HepG2 (cell line): ENCODE results near the gene DBNDD1. TPM values are rescaled to one million over a fixed set of nuclear protein-coding genes. Genes with fewer than 3 reads are reported as not detected.
A peak's percentile ranks its signal among the peaks of the same experiment; 100 is the strongest.

Source experiments
- ATAC-seq: fragments of 200-7000 bp; cut with Tn5 transposase; 3 replicates; pipeline ENCODE4 v1.9.1; 2020; ENCODE audit warnings: mild to moderate bottlenecking, moderate library complexity
- BruUV-seq: library from RNA; stranded (reverse); fragments of 400-500 nt; replicated peaks from 2 replicates; lab custom pipeline; 2021; lab: Mats Ljungman, UMichigan
- CTCF ChIA-PET: fragments of 300-600 bp; formaldehyde crosslinking; extraction: SDS; loops from one replicate; lab custom pipeline; 2021; ENCODE audit warnings: low total read pairs, inconsistent platforms, low intra/inter-chr PET ratio; lab: Yijun Ruan, JAX
- POLR2A ChIA-PET: fragments of 350-600 bp; sonication (Branson Sonifier 250); formaldehyde crosslinking; loops from one replicate; lab custom pipeline; 2020; ENCODE audit warnings: antibody characterized with exemption, inconsistent platforms; lab: Yijun Ruan, JAX
- DNase-seq: peaks from one replicate; pipeline ENCODE4 v3.0.0-alpha.2; 2015; ENCODE audit warnings: low spot score
- FAIRE-seq: peaks from 3 replicates; lab custom pipeline; 2011; peaks lifted over from hg19 to GRCh38; lab: Jason Lieb, UNC
- H2AFZ ChIP-seq: one replicate; pipeline ENCODE4 v1.6.1; 2011; ENCODE audit warnings: low read length, inconsistent platforms
- H3K27ac ChIP-seq: fragments of 300-600 bp; 3 replicates; pipeline ENCODE4 v1.8.0; 2011; ENCODE audit warnings: mixed run types, mild to moderate bottlenecking, mixed read lengths, low read length, inconsistent platforms; ENCODE audit not compliant: insufficient read depth; ENCODE audit errors: extremely low read length
- H3K27me3 ChIP-seq, 2 experiments: fragments of 200-600 bp in 1 of 2; 2 replicates in 1 of 2; 3 replicates in 1 of 2; pipeline versions ENCODE4 v1.6.0 to v1.8.0; 2011; ENCODE audit warnings: low read length in 2 of 2, mild to moderate bottlenecking in 2 of 2, moderate library complexity in 2 of 2, inconsistent platforms in 1 of 2; ENCODE audit not compliant: insufficient read depth in 2 of 2, control insufficient read depth in 1 of 2
- H3K36me3 ChIP-seq, 2 experiments: fragments of 200-600 bp in 1 of 2; replicated peaks in 1 of 2; 2 replicates in 1 of 2; 3 replicates in 1 of 2; pipeline versions ENCODE4 v1.5.1 to v1.8.0; 2011; ENCODE audit warnings: low read length in 2 of 2, inconsistent platforms in 1 of 2; ENCODE audit not compliant: insufficient read depth in 2 of 2, control insufficient read depth in 1 of 2
- H3K4me1 ChIP-seq: 2 replicates; pipeline ENCODE4 v1.5.1; 2012; ENCODE audit warnings: low read length, inconsistent platforms; ENCODE audit not compliant: insufficient read depth
- H3K4me2 ChIP-seq: 2 replicates; pipeline ENCODE4 v1.6.0; 2011; ENCODE audit warnings: low read depth, low read length, inconsistent platforms
- H3K4me3 ChIP-seq, 3 experiments: fragments of 200-600 bp in 1 of 3; sonication (generic), shearing (Covaris generic) in 1 of 3; replicated peaks in 1 of 3; 2 replicates each; pipeline ENCODE4 v1.5.1; 2011 to 2016; ENCODE audit warnings: low read length in 3 of 3, inconsistent platforms in 2 of 3, low read depth in 2 of 3, mild to moderate bottlenecking in 2 of 3, control low read depth in 1 of 3, mixed read lengths in 1 of 3; ENCODE audit not compliant: insufficient read depth in 1 of 3
- H3K79me2 ChIP-seq: one replicate; pipeline ENCODE4 v1.6.1; 2011; ENCODE audit warnings: low read length, inconsistent platforms; ENCODE audit not compliant: insufficient read depth
- H3K9ac ChIP-seq: 2 replicates; pipeline ENCODE4 v1.6.0; 2011; ENCODE audit warnings: mild to moderate bottlenecking, low read depth, low read length, inconsistent platforms; ENCODE audit not compliant: insufficient read depth
- H3K9me3 ChIP-seq: 2 replicates; pipeline ENCODE4 v1.5.1; 2012; ENCODE audit warnings: mild to moderate bottlenecking, low read length
- H4K20me1 ChIP-seq: 2 replicates; pipeline ENCODE4 v1.6.0; 2011; ENCODE audit warnings: inconsistent platforms, mild to moderate bottlenecking, low read length, moderate library complexity; ENCODE audit not compliant: insufficient read depth
- AGO2 ChIP-seq: fragments of 200-400 bp; formaldehyde crosslinking; optimal IDR thresholded peaks from 2 replicates; pipeline ENCODE3; 2017; ENCODE audit warnings: mild to moderate bottlenecking, low read depth, low read length, moderate library complexity
- MTF2 ChIP-seq: sonication (generic); formaldehyde crosslinking; IDR thresholded peaks from 2 replicates; pipeline ENCODE4 v1.5.0; 2020; ENCODE audit warnings: missing genetic modification reagents, borderline replicate concordance
- RBFOX2 ChIP-seq: fragments of 200-400 bp; formaldehyde crosslinking; IDR thresholded peaks from 2 replicates; pipeline ENCODE4 v1.6.1; 2017; ENCODE audit warnings: low read depth, mild to moderate bottlenecking, low read length
- WGBS: methylation state at CpG from one replicate; pipeline ENCODE4 v1.1.6; 2017; ENCODE audit warnings: low lambda C conversion rate; 5-methylcytosine and 5-hydroxymethylcytosine counted together
- in situ Hi-C: cut with HindIII; loops from 2 replicates; pipeline ENCODE4 v1.10.0; 2017; ENCODE audit warnings: low pct_unique_long_range_greater_than_20kb; ENCODE audit not compliant: extremely low pct_ligation_motif_present
- intact Hi-C: fragments of 100-400 bp; cut with micrococcal nuclease; formaldehyde crosslinking; loops from one replicate; pipeline ENCODE4 v1.10.0; 2022; ENCODE audit not compliant: unreplicated experiment
- polyA plus RNA-seq, 8 experiments: library from polyadenylated mRNA; depleted of rRNA in 3 of 8; stranded (reverse) in 7 of 8; unstranded in 1 of 8; fragments of >200 nt; fragmentation: Illumina TruSeq in 4 of 8; extraction: Trizol in 4 of 8; gene quantifications; 2 replicates each; pipeline versions ENCODE4 v1.2.1 to v1.2.3, GENCODE V29; 2011 to 2016; ENCODE audit warnings: low read depth in 4 of 8, missing spikeins in 1 of 8, mixed read lengths in 1 of 8; ENCODE audit not compliant: insufficient read depth in 1 of 8
- total RNA-seq, 5 experiments: library from RNA; depleted of rRNA; stranded (reverse); fragments of >200 nt; fragmentation: Illumina TruSeq; extraction: Trizol; gene quantifications; 2 replicates each; pipeline ENCODE4 v1.2.3, GENCODE V29; 2016; ENCODE audit warnings: low read depth in 1 of 5
- TF ChIP-seq, protein P1 (sequence below): sonication (generic); formaldehyde crosslinking; IDR thresholded peaks from 2 replicates; pipeline ENCODE4 v1.9.0; 2021; ENCODE audit warnings: missing genetic modification reagents, borderline replicate concordance

DBNDD1 gene
- total and polyA plus RNA-seq, 2 of the 13 experiments (the other 11 are each of a cell fraction or from before 2014, with no cell fraction given): 17.0 to 40.4 TPM

DNA sequence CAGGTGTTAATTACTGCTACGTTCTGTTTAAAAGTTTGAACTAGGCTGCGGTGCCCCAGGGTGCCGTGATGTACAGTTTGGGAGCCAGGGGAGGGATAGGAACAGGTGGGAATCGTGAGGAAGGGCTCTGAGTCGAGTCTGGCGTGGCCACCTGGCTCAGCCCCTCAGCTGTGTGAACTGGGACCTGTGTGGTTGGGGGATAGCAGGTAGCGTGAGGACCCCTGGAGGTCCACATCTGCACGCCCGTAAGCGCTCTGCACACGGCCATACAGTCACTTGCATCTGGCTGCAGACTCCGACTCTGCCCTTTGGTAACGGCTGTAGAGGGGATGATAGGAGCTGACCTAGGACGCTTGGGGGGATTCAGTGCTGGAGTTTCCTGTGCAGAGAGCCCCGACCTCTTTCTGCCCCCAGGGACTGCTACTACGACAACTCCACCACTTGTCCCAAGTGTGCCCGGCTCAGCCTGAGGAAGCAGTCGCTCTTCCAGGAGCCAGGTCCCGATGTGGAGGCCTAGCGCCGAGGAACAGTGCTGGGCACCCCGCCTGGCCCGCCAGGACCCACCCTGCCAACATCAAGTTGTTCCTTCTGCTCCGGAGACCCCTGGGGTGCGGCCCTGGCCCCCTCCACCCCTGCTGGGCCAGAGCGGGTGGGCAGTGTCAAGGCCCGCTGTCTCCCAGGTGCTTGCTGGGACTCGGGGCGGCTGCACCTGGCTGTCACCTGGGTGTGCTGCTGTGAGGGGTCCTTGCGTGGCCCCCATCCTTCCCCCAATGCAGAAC is 53.6 kb downstream of the DBNDD1 start (continued):
- no peak for TF ChIP-seq MTF2 (CRISPR knock-in tag)

DNA sequence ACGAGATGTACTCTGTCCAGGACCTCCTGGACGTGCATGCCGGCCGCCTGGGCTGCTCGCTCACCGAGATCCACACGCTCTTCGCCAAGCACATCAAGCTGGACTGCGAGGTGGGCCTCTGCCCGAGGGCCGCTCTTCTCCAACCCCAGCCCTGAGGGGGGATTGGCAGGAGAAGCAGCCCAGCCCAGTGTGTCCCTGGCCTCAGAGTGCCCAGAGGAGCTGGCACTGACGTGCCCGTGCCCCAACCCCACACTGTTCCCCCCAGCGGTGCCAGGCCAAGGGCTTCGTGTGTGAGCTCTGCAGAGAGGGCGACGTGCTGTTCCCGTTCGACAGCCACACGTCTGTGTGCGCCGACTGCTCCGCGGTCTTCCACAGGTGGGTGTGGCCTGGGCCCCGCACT is 55.1 kb downstream of the DBNDD1 start:
- in situ Hi-C loops: no loop called here
- WGBS: 96% methylated on average over 17 of the region's 25 CpGs
- Histone ChIP-seq H3K27ac (no peak overlapping the region), H3K36me3 (peaks cover 13 to 16% of the 10 kb centered on the region in 2 experiments; a peak in 4 of 5 replicates), H3K27me3 (no peaks in the 10 kb centered on the region), H3K4me1 (no peaks in the 10 kb centered on the region), H3K4me2 (no peak overlapping the region), H3K9me3 (no peaks in the 10 kb centered on the region), H3K9ac (no peak overlapping the region), H3K4me3 (no peak overlapping the region), H3K79me2 (no peaks in the 10 kb centered on the region), H4K20me1 (no peaks in the 10 kb centered on the region), H2AFZ (no peak overlapping the region)
- FAIRE-seq (no peak), ATAC-seq (no peak), DNase-seq (no peak)
- intact Hi-C loops: no loop called here
- ChIA-PET POLR2A (interaction anchor here (1.3 kb wide), 1 partner anchor 10 kb away, joined by 5 read pairs; no protein-coding TSS in a partner anchor), CTCF (no interaction called here)
- no TSS peak for BruUV-seq
- TF ChIP-seq RBFOX2 (0 out of 2 replicates have a peak, but pooled peaks have one; percentile 23), AGO2 (peak; percentile 72)
- TF ChIP-seq, protein P1, sequence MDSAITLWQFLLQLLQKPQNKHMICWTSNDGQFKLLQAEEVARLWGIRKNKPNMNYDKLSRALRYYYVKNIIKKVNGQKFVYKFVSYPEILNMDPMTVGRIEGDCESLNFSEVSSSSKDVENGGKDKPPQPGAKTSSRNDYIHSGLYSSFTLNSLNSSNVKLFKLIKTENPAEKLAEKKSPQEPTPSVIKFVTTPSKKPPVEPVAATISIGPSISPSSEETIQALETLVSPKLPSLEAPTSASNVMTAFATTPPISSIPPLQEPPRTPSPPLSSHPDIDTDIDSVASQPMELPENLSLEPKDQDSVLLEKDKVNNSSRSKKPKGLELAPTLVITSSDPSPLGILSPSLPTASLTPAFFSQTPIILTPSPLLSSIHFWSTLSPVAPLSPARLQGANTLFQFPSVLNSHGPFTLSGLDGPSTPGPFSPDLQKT (CRISPR knock-in tag): no peak
